Measurements from ENCODE around the gene TIMM10B. TPM values are rescaled to one million over a fixed set of nuclear protein-coding genes. Genes with fewer than 3 reads are reported as not detected.
A peak's percentile ranks its signal among the peaks of the same experiment; 100 is the strongest.

Gene TIMM10B
- total RNA-seq, 1 experiment from 2014 or later = 53.1 TPM

DNA sequence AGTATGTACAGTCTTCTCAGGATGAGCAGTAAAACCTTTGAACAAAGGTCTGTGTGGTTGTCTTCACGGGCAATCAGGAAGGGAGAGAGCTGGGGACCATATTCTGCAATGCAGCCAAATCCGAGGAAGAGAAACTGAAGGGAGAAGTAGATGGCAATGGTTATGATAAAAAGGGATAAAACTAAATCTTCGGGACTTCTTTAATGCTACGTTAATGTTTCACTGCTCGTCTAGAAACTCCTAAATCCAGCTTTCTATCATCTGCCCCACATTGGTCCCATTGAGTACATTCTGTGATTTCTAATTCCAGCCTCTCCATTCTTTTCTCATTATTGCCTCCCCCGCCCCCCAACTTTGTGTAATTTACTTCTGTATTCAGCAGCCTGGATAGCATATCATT, 1.7 kb downstream of the TIMM10B start:
- H3K27ac Mint-ChIP-seq (ENCODE audit: unreplicated experiment) = peak overlapping the region; percentile 53
- peaks cover 57% of the 10 kb centered on the region for H3K4me1 ChIP-seq
- ChIA-PET POLR2A (interaction anchor here (0.9 kb wide), 1 partner anchor 93 kb away, joined by 3 read pairs; the partner anchor contains the start of gene SMPD1), CTCF (no interaction called here)
- H3K4me1 Mint-ChIP-seq (ENCODE audit: low read depth, unreplicated experiment) = peaks cover 7% of the 10 kb centered on the region
- H3K4me3 ChIP-seq (ENCODE audit: low read depth, low read length) = no peak overlapping the region
- H3K36me3 Mint-ChIP-seq (ENCODE audit: insufficient read depth, unreplicated experiment) = peaks cover 56% of the 10 kb centered on the region
- no peaks in the 10 kb centered on the region for H3K27me3 Mint-ChIP-seq (ENCODE audit: insufficient read depth, unreplicated experiment)
- H3K9me3 ChIP-seq = no peaks in the 10 kb centered on the region
- TF ChIP-seq, protein P1, sequence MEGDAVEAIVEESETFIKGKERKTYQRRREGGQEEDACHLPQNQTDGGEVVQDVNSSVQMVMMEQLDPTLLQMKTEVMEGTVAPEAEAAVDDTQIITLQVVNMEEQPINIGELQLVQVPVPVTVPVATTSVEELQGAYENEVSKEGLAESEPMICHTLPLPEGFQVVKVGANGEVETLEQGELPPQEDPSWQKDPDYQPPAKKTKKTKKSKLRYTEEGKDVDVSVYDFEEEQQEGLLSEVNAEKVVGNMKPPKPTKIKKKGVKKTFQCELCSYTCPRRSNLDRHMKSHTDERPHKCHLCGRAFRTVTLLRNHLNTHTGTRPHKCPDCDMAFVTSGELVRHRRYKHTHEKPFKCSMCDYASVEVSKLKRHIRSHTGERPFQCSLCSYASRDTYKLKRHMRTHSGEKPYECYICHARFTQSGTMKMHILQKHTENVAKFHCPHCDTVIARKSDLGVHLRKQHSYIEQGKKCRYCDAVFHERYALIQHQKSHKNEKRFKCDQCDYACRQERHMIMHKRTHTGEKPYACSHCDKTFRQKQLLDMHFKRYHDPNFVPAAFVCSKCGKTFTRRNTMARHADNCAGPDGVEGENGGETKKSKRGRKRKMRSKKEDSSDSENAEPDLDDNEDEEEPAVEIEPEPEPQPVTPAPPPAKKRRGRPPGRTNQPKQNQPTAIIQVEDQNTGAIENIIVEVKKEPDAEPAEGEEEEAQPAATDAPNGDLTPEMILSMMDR (IDR thresholded peaks at IDR 0.05; ENCODE audit: insufficient read depth in 1 of 2, low read depth in 1 of 2, low read length in 1 of 2, severe bottlenecking in 1 of 2, unreplicated experiment in 1 of 2) = no peak
- no TSS peak for BruUV-seq (replicated peaks)
- H3K27me3 ChIP-seq (replicated peaks; ENCODE audit: control insufficient read depth, insufficient read depth, low read length) = no peaks in the 10 kb centered on the region
- H3K36me3 ChIP-seq (ENCODE audit: control insufficient read depth, insufficient read depth, low read length) = peaks cover 7% of the 10 kb centered on the region; the same call in 1 of the 2 replicates
- no peak for DNase-seq
- intact Hi-C loops (cut with micrococcal nuclease; ENCODE audit: unreplicated experiment) = loop anchor here (5.0 kb wide), 1 partner anchor 251 kb away; the partner anchor contains the start of gene FHIP1B
- no peaks in the 10 kb centered on the region for H3K9me3 Mint-ChIP-seq (ENCODE audit: unreplicated experiment)
- H3K4me3 Mint-ChIP-seq (ENCODE audit: unreplicated experiment) = peak overlapping the region; percentile 97

GRCh38 chr11:6485661-6486060, 4.4 kb downstream of the TIMM10B start:
- H3K4me3 Mint-ChIP-seq (ENCODE audit: unreplicated experiment) = no peak overlapping the region
- POLR2A ChIA-PET = interaction anchor here (0.5 to 1.0 kb wide), 2 partner anchors 96 to 1051 kb away, joined by 3 to 4 read pairs; partner anchors contain the start of gene SMPD1

GRCh38 chr11:6486256-6486655, 5.0 kb downstream of the TIMM10B start:
- H3K4me1 Mint-ChIP-seq (ENCODE audit: low read depth, unreplicated experiment) = peaks cover under 1% of the 10 kb centered on the region
- Histone ChIP-seq H3K4me3 (ENCODE audit: low read depth, low read length) (no peak overlapping the region), H3K27me3 (replicated peaks; ENCODE audit: control insufficient read depth, insufficient read depth, low read length) (no peaks in the 10 kb centered on the region), H3K36me3 (ENCODE audit: control insufficient read depth, insufficient read depth, low read length) (peaks cover 2% of the 10 kb centered on the region; the same call in 1 of the 2 replicates), H3K9me3 (no peaks in the 10 kb centered on the region), H3K4me1 (peaks cover 74% of the 10 kb centered on the region)
- no peak for DNase-seq
- POLR2A ChIA-PET = no interaction called here
- no TSS peak for BruUV-seq (replicated peaks)
- CTCF ChIA-PET = no interaction called here
- no peaks in the 10 kb centered on the region for H3K9me3 Mint-ChIP-seq (ENCODE audit: unreplicated experiment)
- no peak overlapping the region for H3K27ac Mint-ChIP-seq (ENCODE audit: unreplicated experiment)
- intact Hi-C loops (cut with micrococcal nuclease; ENCODE audit: unreplicated experiment) = no loop called here
- peaks cover 24% of the 10 kb centered on the region for H3K36me3 Mint-ChIP-seq (ENCODE audit: insufficient read depth, unreplicated experiment)
- TF ChIP-seq, protein P1 (IDR thresholded peaks at IDR 0.05; ENCODE audit: insufficient read depth in 1 of 2, low read depth in 1 of 2, low read length in 1 of 2, severe bottlenecking in 1 of 2, unreplicated experiment in 1 of 2) = no peak
- no peak overlapping the region for H3K4me3 Mint-ChIP-seq (ENCODE audit: unreplicated experiment)
- H3K27me3 Mint-ChIP-seq (ENCODE audit: insufficient read depth, unreplicated experiment) = no peaks in the 10 kb centered on the region

More at GRCh38 chr11:6485661-6486060, 4.4 kb downstream of the TIMM10B start:
- H3K4me1 ChIP-seq = peaks cover 74% of the 10 kb centered on the region
- H3K9me3 Mint-ChIP-seq (ENCODE audit: unreplicated experiment) = no peaks in the 10 kb centered on the region
- H3K9me3 ChIP-seq = no peaks in the 10 kb centered on the region
- BruUV-seq (replicated peaks) = no TSS peak
- H3K4me1 Mint-ChIP-seq (ENCODE audit: low read depth, unreplicated experiment) = no peaks in the 10 kb centered on the region
- CTCF ChIA-PET = interaction anchor here (1.1 to 1.2 kb wide), 2 partner anchors 20 to 98 kb away, joined by 4 to 7 read pairs; no protein-coding TSS in a partner anchor
- peaks cover 30% of the 10 kb centered on the region for H3K36me3 Mint-ChIP-seq (ENCODE audit: insufficient read depth, unreplicated experiment)
- intact Hi-C loops (cut with micrococcal nuclease; ENCODE audit: unreplicated experiment) = loop anchor here (2.0 kb wide), 1 partner anchor 117 kb away; the partner anchor contains the start of genes ILK and RRP8
- TF ChIP-seq, protein P1 (IDR thresholded peaks at IDR 0.05; ENCODE audit: insufficient read depth in 1 of 2, low read depth in 1 of 2, low read length in 1 of 2, severe bottlenecking in 1 of 2, unreplicated experiment in 1 of 2) = no peak
- peaks cover 2% of the 10 kb centered on the region; the same call in 1 of the 2 replicates for H3K36me3 ChIP-seq (ENCODE audit: control insufficient read depth, insufficient read depth, low read length)
- H3K27ac Mint-ChIP-seq (ENCODE audit: unreplicated experiment) = no peak overlapping the region
- H3K4me3 ChIP-seq (ENCODE audit: low read depth, low read length) = no peak overlapping the region
- H3K27me3 Mint-ChIP-seq (ENCODE audit: insufficient read depth, unreplicated experiment) = no peaks in the 10 kb centered on the region
- no peak for DNase-seq
- no peaks in the 10 kb centered on the region for H3K27me3 ChIP-seq (replicated peaks; ENCODE audit: control insufficient read depth, insufficient read depth, low read length)
